ENCODE data around the gene FCN1. TPM values are rescaled to one million over a fixed set of nuclear protein-coding genes. Genes with fewer than 3 reads are reported as not detected.
"Not testable (repeated sequence)": the region's sequence is repeated elsewhere in the genome, so short reads cannot be mapped to it uniquely, and the experiment has no call there.

FCN1 gene
- total RNA-seq (2014; rRNA removed; shearing (Covaris generic)): not detected in 2 replicates
- polyA plus RNA-seq (2015; cell fraction: cytosol; rRNA removed): not detected in 2 replicates
- polyA plus RNA-seq (2015; cell fraction: nucleus; rRNA removed): not detected in 2 replicates

DNA sequence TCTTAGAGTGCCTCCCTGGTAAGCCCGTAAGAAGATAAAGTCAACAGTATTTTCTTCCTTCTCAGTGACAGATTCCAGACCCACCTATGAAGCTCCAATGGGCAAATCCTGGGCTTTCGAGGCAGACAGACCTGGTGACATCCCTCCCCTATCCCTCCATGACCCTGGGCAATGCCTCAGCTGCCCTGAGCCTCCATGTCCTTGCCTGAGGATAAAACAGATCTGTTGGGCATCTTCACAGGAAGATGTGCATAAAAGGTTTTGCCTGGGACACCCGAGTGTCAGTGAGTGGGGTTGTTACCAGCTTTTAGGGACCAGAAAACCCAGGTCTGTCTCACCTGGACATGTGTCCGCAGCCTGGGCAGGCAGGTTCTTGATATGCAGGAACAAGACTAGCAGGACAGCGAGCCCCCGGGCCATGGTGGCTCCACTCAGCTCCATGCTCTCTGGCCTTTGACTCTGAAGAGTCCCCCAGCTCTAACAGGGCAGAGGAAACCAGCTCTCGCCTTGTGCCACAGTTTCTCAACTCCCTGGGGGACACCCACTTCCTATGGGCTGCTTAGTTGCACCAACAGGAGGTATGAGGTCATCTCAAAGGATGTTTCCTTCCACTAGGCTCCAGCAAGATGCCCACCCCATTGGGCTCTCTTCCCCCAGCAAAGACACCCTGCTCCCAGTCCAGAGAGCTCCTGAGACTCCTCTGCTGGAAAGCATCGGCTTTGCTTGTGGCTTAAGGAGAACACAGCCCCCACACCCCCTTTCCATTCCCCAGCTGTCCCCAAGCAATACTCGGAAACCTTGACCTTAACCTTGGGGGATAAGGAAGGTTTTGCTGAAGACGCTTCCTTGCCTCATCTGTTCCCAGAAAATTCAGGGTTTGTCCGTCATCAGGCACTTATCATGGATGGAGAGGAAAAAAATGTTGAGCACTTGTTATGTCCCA is at the start of gene FCN1:
Gene FCN1 (minus strand): TSS at position 482 of the 943 bp plus-strand sequence. CDS start 41 bp downstream, at position 441.
- no peak for DNase-seq (ENCODE audit: low read depth)

DNA sequence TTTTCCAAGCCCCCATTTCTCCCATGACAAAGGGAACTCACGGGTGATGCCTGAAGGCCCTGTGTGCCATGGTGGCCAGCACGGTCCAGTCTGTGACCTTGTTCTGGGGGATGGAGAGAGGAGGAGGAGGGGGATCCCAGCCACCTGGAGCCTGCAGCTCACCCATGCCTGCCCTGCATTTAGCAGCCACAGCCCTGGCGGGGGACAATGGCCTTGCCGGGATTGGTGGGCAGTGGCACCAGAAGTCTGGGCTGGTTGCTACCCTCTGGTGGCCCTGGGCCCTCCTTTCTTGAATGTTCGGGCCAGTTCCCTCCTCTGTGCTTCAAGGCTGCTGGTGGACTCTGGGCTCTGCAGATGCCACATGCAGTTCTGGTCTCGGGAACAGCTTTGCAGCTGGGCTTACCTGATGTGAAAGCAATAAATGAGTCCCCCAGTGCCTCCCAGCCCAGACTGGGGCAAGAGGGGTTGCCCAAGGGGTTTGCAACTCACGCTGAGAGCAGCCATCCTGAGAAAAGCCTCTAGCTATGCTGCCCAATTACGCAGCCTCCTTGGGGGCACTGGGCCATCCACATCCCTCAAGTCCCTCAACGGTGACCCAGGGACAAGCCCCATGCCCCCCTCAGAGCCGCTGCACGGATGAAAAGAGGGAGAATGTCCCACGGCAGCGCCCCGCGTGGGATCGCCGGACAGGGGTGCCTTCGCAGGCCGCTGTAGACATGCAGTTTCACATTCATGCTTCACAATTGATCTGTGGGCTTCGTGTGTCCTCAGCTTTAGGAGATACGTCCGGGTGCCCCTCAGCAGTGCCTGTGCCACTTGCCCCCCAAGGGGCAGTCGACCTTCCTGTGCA is 49.2 kb upstream of the FCN1 start:
- DNase-seq (ENCODE audit: low read depth): no peak

DNA sequence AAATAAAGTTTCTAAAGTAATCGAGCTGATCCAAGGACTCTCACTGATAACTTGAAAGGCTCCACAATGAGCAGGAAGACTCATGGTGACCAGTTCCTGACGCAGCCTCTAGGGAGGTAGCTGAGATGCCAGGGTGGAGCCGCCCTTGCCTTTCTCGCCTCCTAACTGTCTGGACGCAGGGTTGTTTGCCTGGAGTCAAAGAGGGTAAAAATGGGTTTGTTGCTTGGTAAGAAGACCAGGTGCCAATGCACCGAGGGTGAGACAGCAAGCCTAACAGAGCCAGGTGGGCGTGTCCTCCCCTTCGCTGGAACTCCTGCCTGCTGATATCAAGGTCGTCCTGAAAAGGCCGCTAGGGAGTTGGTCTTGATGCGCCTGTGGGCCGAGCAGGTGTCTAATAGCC is 48.6 kb upstream of the FCN1 start:
- DNase-seq (ENCODE audit: low read depth): no peak

DNA sequence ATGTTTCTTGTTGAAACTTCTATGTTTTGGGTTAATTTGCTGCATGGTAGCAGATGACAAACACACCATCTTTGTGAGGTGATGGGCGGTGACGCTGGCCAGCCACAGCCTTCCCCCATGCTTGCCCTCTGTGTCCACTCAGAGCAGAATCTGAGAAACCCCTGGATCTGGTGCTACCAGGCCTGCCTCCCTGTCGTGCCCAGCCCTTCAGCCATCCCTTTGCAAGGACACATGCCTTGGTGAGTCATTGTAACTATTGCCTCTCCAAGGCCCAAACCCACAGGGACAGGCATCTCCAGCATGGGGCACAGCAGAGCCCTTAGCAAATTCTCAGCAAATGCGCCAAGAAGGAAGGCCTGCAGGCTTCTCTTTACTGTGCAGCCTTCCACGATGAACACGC is 48.1 kb upstream of the FCN1 start:
- no peak for DNase-seq (ENCODE audit: low read depth)

DNA sequence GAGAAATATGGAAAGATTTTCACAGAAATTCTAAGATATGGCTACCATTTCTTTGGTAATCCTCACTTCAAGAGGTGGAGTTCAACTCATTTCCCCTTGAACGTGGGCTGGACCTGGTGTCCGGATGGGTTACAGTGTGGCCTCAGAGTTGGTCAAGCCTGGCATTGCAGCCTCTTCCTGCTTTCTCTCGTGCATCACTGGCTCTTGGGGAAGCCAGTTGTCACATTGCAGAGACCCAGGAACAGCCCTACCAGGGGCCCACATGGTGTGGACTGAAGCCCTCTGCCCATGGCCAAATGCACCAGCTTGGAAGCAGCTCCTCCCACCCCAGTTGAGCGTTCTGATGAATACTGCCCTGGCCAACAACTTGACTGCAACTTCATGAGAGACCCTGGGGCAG is 47.7 kb upstream of the FCN1 start:
- DNase-seq (ENCODE audit: low read depth): no peak

DNA sequence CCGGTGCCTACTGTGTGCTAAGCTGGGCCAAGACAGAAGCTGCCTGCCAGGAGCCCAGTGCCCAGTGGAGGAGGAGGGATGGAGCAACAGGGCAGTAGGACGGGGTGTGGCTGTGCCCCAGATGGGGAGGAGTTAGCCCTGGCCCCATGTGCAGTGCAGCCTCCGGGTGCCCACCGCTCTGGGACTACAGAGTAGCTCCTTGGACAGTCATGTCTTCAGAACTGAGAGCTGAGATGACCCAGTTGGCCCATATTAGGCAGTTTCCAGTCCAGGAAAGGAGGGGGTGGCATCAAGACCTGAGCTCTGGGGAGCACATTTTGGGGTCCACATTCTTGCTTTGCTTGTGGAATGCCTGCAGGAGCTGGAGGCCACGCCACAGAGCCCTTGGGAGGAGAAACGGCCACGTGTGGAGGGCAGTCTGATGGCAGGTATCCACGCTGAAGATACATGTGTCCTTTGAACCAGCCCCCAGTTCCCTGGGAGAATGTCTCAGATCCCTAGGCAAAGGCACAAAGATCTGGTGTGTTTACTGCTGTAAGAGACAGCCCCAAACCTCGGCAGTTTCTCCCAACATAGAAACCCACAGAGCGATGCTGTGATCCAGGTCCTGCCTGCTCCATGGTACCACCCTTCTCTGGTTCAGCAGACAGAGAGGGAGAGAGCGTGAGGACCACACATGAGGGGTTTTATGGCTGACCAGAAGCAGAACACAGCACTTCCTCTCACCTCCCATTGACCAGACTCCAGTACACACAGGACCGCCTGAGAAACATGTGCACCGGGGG is 46.8 kb upstream of the FCN1 start:
- no peak for DNase-seq (ENCODE audit: low read depth)

DNA sequence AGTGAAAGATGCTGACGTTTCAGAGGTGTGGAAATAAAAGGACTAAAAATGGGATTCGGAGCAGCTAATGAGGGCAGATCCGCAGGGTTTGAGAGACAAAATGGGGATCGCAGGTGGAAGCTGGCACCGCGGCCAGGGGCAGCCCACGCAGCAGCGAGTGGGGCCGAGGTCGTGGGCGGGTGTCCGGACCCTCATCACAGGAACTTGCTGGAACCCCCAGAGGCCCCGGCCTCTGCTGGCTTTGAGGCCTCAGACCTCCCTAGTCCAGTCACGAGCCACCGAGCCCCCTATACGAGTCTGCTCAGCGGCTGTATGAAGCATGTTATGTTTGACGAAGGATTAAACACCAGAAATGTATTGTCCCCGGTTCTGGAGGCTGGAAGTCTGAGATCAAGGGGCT is 45.8 kb upstream of the FCN1 start:
- no peak for DNase-seq (ENCODE audit: low read depth)

DNA sequence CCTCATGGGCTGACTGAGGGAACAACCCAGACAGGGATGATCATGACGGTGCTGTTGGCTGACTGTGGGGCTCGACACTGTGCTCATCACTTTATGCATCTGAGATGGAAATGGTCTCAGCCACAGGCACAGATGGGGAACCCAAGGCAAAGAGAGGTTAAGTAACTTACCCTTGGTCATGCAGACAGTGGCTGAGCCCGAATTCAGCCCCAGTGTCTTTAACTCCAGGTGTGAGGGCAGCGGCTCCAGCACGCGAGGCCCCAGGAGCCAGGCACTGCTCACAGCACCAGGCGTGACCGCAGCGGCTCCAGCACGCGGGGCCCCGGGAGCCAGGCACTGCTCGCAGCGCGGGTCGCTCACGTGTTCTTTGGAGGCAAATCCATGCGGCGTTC is 45.3 kb upstream of the FCN1 start:
- no peak for DNase-seq (ENCODE audit: low read depth)

DNA sequence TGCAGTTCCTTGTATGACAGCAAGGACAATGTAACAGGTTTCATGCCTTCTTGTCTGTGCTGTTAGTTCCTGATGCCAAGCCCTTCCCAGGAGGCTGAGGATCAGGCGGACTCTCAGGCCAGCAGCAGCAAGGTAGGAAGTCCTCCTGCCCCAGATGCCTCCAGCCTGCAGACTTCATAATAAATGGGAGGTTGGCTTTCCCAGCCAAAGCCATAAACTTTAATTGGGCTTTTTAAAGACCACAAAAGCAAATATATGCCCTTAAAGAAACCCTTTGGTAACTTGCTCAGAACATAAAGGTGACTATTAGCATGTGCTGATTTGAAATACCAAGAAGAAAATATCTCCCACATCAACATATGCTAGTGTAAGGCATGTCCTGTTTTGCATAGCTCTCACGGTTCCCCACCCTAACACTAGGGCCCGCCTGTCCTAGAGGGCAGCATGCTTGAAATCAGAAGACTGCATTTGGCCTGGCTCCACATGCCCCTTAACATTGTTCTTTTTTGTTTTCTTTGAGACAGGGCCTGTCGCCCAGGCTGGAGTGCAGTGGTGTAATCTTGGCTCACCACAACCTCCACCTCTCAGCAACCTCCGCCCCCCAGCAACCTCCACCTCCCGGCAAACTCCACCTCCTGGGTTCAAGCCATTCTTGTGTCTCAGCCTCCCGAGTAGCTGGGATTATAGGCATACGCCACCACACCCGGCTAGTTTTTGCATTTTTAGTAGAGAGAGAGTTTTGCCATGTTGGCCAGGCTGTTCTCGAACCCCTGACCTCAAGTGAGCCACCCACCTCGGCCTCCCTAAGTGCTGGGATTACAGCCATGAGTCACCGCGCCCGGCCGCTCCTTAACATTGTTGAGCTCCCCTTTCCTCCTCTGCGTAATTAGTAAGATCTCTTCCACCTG is 44.6 kb upstream of the FCN1 start:
- DNase-seq (ENCODE audit: low read depth): no peak

DNA sequence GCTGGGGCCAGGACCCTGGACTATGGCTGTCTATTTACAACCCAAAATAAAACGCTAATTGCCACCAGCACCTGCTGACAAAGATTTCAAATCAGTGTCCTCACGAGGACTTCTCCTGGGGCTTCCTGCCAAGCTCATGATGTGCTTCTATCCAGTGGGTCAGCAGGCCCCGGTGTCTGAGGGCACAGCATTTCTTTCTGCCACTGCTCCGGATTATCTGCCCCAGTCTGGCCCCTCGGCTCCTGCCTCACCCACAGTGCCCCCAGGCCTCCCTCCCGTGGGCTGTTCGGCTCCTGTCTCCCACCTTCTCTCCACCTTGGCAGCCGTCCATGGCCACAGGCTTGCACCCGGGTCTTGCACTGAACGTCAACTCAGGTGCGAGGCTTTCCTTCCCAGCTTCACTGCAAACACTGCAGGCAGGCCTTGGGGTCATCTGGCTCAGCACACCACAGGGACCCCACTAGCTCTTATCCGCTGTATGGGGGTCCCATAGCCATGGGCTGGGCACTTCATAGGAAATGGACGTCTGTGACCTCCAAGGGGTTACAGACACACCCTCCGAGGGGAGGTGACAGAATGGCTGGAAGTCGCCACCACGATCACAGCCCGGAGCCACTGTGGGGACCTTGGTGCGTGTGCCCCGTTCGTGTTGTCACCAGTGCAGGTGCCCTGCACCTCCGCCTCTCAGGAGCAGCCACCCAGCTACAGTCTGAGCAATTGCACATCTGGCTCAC is 43.8 kb upstream of the FCN1 start:
- DNase-seq (ENCODE audit: low read depth): no peak

DNA sequence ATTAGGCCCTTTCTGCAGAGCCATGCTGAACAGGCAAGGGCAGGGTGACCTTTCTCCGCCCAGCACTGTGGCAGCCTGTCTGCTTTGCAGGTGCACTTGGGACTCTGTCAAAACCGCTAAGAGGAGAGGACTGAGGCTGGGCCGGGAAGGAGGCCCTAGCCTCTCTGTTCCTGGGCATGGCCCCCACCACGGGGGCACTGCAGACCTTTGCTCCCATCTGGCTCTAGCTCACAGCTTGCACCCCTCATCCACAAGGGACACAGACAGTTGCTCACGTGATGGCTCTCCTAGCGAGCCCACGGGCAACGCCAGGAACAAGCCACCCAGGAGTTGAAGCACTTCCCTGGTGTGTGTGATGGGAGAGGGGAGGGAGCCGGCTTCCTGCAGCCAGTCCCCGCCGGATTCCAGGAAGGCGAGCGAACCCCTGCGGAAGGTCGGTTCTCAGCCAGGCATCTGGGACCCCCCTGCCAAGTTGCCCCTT is 43.0 kb upstream of the FCN1 start:
- DNase-seq (ENCODE audit: low read depth): no peak

DNA sequence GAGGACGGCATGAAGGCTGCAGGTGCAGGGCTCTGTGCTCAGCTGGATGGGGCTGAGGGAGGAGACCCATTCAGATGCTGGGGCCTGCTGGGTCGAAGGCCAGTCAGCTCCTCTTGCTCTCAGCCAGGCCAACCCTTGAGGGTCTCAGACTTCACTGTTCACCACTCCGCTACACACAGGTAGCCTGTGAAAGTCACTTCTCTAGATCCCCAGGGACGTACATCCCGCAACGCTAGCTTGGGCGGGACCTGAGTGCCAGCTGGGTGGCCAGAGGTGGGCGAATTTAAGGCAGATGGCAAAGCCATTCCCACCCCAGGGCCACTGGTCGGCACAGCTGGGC is 42.2 kb upstream of the FCN1 start:
- DNase-seq (ENCODE audit: low read depth): no peak

DNA sequence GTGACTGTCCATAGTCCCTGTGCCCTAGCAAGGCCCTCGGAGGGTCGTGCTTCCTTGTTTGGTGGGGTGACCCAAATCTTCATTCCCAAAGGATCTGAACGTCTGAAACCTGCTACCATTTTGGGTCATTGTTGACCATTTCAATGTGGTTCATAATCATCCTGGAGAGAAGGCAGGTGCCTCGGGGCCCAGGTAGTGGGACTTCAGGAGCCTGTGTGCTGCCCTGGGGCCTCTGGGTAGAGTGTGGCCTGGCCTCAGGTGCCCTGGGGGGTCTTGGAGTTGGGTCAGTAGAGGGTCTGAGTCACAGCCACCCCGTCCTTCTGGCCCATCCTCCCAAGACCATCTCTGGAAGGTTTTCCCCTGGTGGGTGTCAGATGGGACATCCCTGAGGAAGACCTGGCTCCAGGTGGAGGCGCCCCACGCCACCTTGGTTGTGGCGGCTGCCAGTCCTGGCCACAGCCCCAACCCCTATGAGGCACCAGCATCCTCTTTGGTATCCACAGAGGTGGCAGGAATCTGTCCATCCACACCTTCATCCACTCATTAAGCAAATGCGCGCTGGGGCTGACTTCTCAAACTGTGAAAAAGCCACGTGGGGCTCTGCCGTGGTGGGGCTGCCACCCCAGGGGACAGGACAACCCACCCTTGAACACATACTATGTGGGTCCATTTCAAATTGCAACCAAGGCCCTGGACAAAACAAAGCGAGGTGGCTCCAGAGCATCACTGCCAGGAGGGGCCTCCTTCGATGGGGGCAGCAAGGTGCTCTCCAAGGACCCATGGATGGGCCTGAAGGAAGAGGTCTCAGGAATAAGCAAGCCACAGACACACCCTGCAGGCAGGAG is 41.6 kb upstream of the FCN1 start:
- DNase-seq (ENCODE audit: low read depth): no peak

DNA sequence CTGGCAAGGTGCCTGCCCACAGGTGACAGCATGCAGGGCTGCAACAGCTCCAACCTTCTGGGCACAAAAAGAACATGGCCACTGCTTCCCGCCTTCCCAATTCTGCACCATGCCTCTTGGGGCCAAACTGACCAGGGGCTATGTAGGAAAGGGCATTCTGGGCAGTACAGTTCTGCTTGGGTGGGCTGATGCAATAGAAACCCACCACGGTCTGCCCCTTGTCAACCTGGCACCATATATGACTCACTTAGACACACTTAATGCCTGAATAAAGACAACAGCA is 40.2 kb upstream of the FCN1 start:
- no peak for DNase-seq (ENCODE audit: low read depth)

DNA sequence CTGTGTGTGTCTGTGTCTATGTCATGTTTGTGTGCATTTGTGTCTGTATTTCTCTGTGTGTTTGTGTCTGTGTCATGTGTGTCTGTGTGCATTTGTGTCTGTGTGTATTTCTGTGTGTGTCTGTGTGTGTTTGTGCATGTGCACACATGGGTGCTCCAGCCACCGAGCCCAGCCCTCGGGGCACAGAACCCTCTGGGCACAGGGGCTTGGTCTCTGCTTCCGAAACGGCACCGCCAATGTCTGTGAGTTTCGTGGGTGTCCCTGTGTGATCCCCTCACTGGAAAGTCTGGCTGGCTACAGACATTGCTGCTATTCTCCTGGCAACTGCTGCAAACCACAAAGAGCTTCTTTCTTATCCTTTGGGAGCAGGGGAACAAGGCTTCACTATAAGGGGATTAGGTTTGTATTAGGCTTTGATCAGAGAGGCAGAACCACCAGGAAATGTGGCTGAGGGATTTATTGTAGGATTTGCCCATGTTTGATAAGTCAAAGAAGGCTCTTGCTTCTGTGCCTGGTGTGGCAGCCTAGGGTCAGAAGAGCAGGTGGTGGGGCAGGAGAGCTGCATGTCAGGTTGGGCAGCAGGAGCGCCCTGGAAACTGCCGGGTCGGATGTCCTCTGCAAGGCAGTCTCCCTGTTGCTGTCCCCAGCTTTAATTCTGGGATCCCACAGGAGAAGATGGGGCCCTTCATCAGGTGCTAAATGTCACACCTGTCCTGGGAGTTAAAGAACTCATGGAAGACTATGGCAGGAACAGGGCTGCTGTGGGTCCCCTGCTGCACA is 39.6 kb upstream of the FCN1 start:
- DNase-seq (ENCODE audit: low read depth): no peak

DNA sequence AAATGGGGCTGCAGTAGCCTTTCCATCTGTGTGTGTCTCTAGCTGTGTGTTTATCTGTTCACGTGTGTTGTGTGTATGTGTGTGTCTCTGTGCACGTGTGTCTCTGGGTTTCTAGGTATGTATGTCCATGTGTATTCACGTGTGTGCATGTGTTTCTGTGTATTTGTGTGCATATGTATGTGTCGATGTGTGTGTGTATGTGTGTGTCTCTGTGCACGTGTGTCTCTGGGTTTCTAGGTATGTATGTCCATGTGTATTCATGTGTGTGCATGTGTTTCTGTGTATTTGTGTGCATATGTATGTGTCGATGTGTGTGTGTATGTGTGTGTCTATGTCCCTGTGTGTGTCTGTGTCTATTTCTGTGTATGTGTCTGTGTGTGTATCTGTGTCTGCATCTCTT is 38.7 kb upstream of the FCN1 start:
- not testable (repeated sequence) for DNase-seq (ENCODE audit: low read depth)

DNA sequence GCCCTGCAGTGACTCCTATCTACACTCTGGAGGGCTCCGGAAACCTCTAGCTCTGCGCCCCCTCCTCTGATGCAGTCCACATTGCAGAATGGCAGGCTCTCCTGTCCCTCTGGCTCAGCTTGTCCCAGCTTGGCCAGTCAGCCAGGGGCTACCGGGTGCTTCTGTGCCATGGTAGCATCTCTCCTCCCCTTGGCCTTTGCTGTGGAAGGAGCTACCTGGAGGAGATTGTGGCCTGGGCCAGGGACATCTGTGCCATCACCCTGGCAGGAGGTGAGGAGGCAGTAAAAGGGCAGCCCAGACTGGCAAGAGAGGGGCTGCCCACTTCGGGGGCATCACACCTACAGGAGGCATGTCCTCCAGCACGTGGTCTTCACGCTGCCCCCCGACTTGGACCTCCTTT is 38.1 kb upstream of the FCN1 start:
- no peak for DNase-seq (ENCODE audit: low read depth)

DNA sequence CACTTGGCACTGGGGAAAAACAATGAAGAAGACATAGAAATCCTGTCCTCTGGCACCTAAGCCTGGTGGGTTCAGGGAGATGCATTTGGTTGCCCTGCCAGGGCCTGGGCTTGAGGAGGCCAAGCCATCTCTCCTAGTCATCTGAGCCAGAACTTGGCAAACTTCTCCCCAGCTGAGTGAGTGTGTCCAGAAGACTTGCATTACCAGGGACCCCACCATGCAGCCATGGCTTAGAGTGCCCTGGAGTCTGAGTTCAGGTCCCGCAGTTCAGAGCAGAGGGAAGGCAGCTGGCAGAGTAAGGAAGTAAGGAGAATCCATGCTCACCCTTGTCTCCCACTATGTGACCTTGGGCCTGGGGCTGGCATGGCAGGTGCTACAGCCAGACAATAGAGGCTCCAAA is 37.4 kb upstream of the FCN1 start:
- DNase-seq (ENCODE audit: low read depth): no peak
